HepG2 (cell line): ENCODE measurements around the gene SLU7. TPM values are rescaled to one million over a fixed set of nuclear protein-coding genes. Genes with fewer than 3 reads are reported as not detected.
A peak's percentile ranks its signal among the peaks of the same experiment; 100 is the strongest.

ENCODE experiments used
- ARID3A ChIP-seq: IDR thresholded peaks from 2 replicates; pipeline ENCODE4 v1.6.1; 2012; ENCODE audit warnings: low read depth, low read length, improper control_type of control experiment
- FOXO1 ChIP-seq: sonication (generic); formaldehyde crosslinking; IDR thresholded peaks from 2 replicates; pipeline ENCODE4 v1.4.0; 2020; ENCODE audit warnings: missing genetic modification reagents
- HMGXB3 ChIP-seq: sonication (generic); formaldehyde crosslinking; IDR thresholded peaks from 2 replicates; pipeline ENCODE4 v1.4.0; 2020; ENCODE audit warnings: missing genetic modification reagents, borderline replicate concordance
- MED8 ChIP-seq: sonication (generic); formaldehyde crosslinking; IDR thresholded peaks from 2 replicates; pipeline ENCODE4 v1.8.1; 2023; ENCODE audit warnings: mild to moderate bottlenecking, missing genetic modification reagents; ENCODE audit not compliant: insufficient replicate concordance
- REPIN1 ChIP-seq: sonication (generic); formaldehyde crosslinking; IDR thresholded peaks from 2 replicates; pipeline ENCODE4 v1.8.0; 2022; ENCODE audit warnings: missing genetic modification reagents, low read depth, mild to moderate bottlenecking, borderline replicate concordance
- YEATS2 ChIP-seq: sonication (generic); formaldehyde crosslinking; IDR thresholded peaks from 2 replicates; pipeline ENCODE4 v1.4.0; 2020; ENCODE audit warnings: missing genetic modification reagents, borderline replicate concordance
- ZBTB8A ChIP-seq: sonication (generic); formaldehyde crosslinking; IDR thresholded peaks from 2 replicates; pipeline ENCODE4 v1.4.0; 2020; ENCODE audit warnings: mild to moderate bottlenecking, low read depth, missing genetic modification reagents, borderline replicate concordance
- ZFAT ChIP-seq: sonication (generic); formaldehyde crosslinking; conservative IDR thresholded peaks from 2 replicates; pipeline ENCODE4 v1.8.1; 2023; ENCODE audit warnings: missing genetic modification reagents, inconsistent platforms
- ZNF12 ChIP-seq: sonication (generic); formaldehyde crosslinking; IDR thresholded peaks from 2 replicates; pipeline ENCODE4 v1.5.0; 2020; ENCODE audit warnings: missing genetic modification reagents
- ZNF138 ChIP-seq: sonication (generic); formaldehyde crosslinking; IDR thresholded peaks from 2 replicates; pipeline ENCODE4 v1.5.0; 2020; ENCODE audit warnings: mild to moderate bottlenecking, low read depth, missing genetic modification reagents
- ZNF496 ChIP-seq: sonication (generic); formaldehyde crosslinking; IDR thresholded peaks from 2 replicates; pipeline ENCODE4 v1.8.1; 2023; ENCODE audit warnings: mild to moderate bottlenecking, moderate library complexity, missing genetic modification reagents; ENCODE audit not compliant: insufficient replicate concordance
- ZNF567 ChIP-seq: sonication (generic); formaldehyde crosslinking; IDR thresholded peaks from 2 replicates; pipeline ENCODE4 v1.8.1; 2023; ENCODE audit warnings: mild to moderate bottlenecking, missing genetic modification reagents, borderline replicate concordance
- ZNF570 ChIP-seq: sonication (generic); formaldehyde crosslinking; IDR thresholded peaks from 2 replicates; pipeline ENCODE4 v1.4.0; 2020; ENCODE audit warnings: mild to moderate bottlenecking, missing genetic modification reagents, borderline replicate concordance
- ZXDC ChIP-seq: sonication (generic); formaldehyde crosslinking; IDR thresholded peaks from 2 replicates; pipeline ENCODE4 v1.5.0; 2020; ENCODE audit warnings: mild to moderate bottlenecking, missing genetic modification reagents
- polyA plus RNA-seq, 8 experiments: library from polyadenylated mRNA; depleted of rRNA in 3 of 8; stranded (reverse) in 7 of 8; unstranded in 1 of 8; fragments of >200 nt; fragmentation: Illumina TruSeq in 4 of 8; extraction: Trizol in 4 of 8; gene quantifications; 2 replicates each; pipeline versions ENCODE4 v1.2.1 to v1.2.3, GENCODE V29; 2011 to 2016; ENCODE audit warnings: low read depth in 4 of 8, missing spikeins in 1 of 8, mixed read lengths in 1 of 8; ENCODE audit not compliant: insufficient read depth in 1 of 8
- total RNA-seq, 5 experiments: library from RNA; depleted of rRNA; stranded (reverse); fragments of >200 nt; fragmentation: Illumina TruSeq; extraction: Trizol; gene quantifications; 2 replicates each; pipeline ENCODE4 v1.2.3, GENCODE V29; 2016; ENCODE audit warnings: low read depth in 1 of 5
- TF ChIP-seq, protein P1 (sequence below): sonication (generic); formaldehyde crosslinking; IDR thresholded peaks from 2 replicates; pipeline ENCODE4 v1.5.0; 2020; ENCODE audit warnings: missing genetic modification reagents
- TF ChIP-seq, protein P2 (sequence below): sonication (generic); formaldehyde crosslinking; IDR thresholded peaks from 2 replicates; pipeline ENCODE4 v1.4.0; 2020; ENCODE audit warnings: mild to moderate bottlenecking, low read depth, missing genetic modification reagents

The SLU7 gene
- total and polyA plus RNA-seq, 2 of the 13 experiments (the other 11 are each of a cell fraction or from before 2014, with no cell fraction given) = 24.0 to 39.2 TPM

- no peak for TF ChIP-seq ZXDC (CRISPR knock-in tag)
- TF ChIP-seq HMGXB3 = 0 out of 2 replicates have a peak, but pooled peaks have one; percentile 62
- no peak for TF ChIP-seq ZNF138
- no peak; the same call in 1 of the 2 replicates for TF ChIP-seq ZNF567 (CRISPR knock-in tag)
- no peak for TF ChIP-seq ZNF496 (CRISPR knock-in tag)
- TF ChIP-seq, protein P1, sequence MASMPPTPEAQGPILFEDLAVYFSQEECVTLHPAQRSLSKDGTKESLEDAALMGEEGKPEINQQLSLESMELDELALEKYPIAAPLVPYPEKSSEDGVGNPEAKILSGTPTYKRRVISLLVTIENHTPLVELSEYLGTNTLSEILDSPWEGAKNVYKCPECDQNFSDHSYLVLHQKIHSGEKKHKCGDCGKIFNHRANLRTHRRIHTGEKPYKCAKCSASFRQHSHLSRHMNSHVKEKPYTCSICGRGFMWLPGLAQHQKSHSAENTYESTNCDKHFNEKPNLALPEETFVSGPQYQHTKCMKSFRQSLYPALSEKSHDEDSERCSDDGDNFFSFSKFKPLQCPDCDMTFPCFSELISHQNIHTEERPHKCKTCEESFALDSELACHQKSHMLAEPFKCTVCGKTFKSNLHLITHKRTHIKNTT = no peak
- TF ChIP-seq ZNF12 (CRISPR knock-in tag) = 0 out of 2 replicates have a peak, but pooled peaks have one; percentile 76
- TF ChIP-seq MED8 (CRISPR knock-in tag) = peak; percentile 85
- TF ChIP-seq ZNF570 (CRISPR knock-in tag) = no peak
- 0 out of 2 replicates have a peak, but pooled peaks have one; percentile 55 for TF ChIP-seq FOXO1 (CRISPR knock-in tag)
- TF ChIP-seq, protein P2, sequence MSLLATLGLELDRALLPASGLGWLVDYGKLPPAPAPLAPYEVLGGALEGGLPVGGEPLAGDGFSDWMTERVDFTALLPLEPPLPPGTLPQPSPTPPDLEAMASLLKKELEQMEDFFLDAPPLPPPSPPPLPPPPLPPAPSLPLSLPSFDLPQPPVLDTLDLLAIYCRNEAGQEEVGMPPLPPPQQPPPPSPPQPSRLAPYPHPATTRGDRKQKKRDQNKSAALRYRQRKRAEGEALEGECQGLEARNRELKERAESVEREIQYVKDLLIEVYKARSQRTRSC (CRISPR knock-in tag) = no peak
- TF ChIP-seq REPIN1 (CRISPR knock-in tag) = peak; percentile 65; the same call in 1 of the 2 replicates
- TF ChIP-seq ZBTB8A (CRISPR knock-in tag) = no peak
- TF ChIP-seq ARID3A = peak; percentile 31; the same call in 1 of the 2 replicates
- TF ChIP-seq ZFAT (CRISPR knock-in tag) = no peak
- TF ChIP-seq YEATS2 (CRISPR knock-in tag) = peak; percentile 26; the same call in 1 of the 2 replicates
These were observed 48.9 kb upstream of the SLU7 start (continued) for GRCh38 chr5:160467555-160468362.
